Hippocampal formation (tissue), 2 donors: ENCODE measurements around the gene AGO1.
"Not testable (repeated sequence)": the region's sequence is repeated elsewhere in the genome, so short reads cannot be mapped to it uniquely, and the experiment has no call there.

Experiments used
- DNase-seq, 2 donors: peaks; one replicate each; lab custom pipeline; 2025; lab: John Stamatoyannopoulos, UW

AGO1 gene

GRCh38 chr1:35869245-35869950 is 13.6 kb upstream of the AGO1 start:
- not testable (repeated sequence) for DNase-seq

- DNase-seq = no peak
These were observed 12.2 kb upstream of the AGO1 start for GRCh38 chr1:35870651-35871309.

- no peak for DNase-seq
These were observed 9.7 kb upstream of the AGO1 start for GRCh38 chr1:35873243-35873750.

- not testable (repeated sequence) for DNase-seq
These were observed 8.9 kb upstream of the AGO1 start for GRCh38 chr1:35874115-35874514.

GRCh38 chr1:35876988-35877387 is 6.0 kb upstream of the AGO1 start:
- no peak for DNase-seq

GRCh38 chr1:35881850-35882273 is 1.1 kb upstream of the AGO1 start:
- DNase-seq = no peak

- DNase-seq = no peak
These were observed 444 bp upstream of the AGO1 start for GRCh38 chr1:35882586-35882944.

GRCh38 chr1:35883635-35884101 is 659 bp downstream of the AGO1 start:
- DNase-seq = peak in 1 of 2 donors; percentile 38

GRCh38 chr1:35884934-35885333 is 1.9 kb downstream of the AGO1 start:
- DNase-seq = no peak

- DNase-seq = no peak
These were observed 3.1 kb downstream of the AGO1 start for GRCh38 chr1:35885961-35886558.

GRCh38 chr1:35886577-35887431 is 3.8 kb downstream of the AGO1 start:
- no peak for DNase-seq

GRCh38 chr1:35887508-35887907 is 4.5 kb downstream of the AGO1 start:
- no peak for DNase-seq

GRCh38 chr1:35888255-35888654 is 5.2 kb downstream of the AGO1 start:
- DNase-seq = no peak

GRCh38 chr1:35888981-35889380 is 6.0 kb downstream of the AGO1 start:
- not testable (repeated sequence) for DNase-seq

- DNase-seq = no peak
These were observed 10.3 kb downstream of the AGO1 start for GRCh38 chr1:35893051-35893879.

- no peak for DNase-seq
These were observed 11.2 kb downstream of the AGO1 start for GRCh38 chr1:35894183-35894582.

- no peak for DNase-seq
These were observed 11.6 kb downstream of the AGO1 start for GRCh38 chr1:35894656-35895055.

GRCh38 chr1:35899941-35900340 is 16.9 kb downstream of the AGO1 start:
- DNase-seq = no peak

GRCh38 chr1:35901235-35901634 is 18.2 kb downstream of the AGO1 start:
- DNase-seq = no peak

GRCh38 chr1:35902671-35903070 is 19.7 kb downstream of the AGO1 start:
- no peak for DNase-seq

GRCh38 chr1:35914717-35915116 is 31.7 kb downstream of the AGO1 start:
- no peak for DNase-seq
